DMS153 treated with DMSO at 0.1 percent for 48 hours (cell line): ENCODE measurements around the gene NRIP1.

Experiments
- DNase-seq: peaks from one replicate; lab custom pipeline; 2025; ENCODE audit not compliant: unreplicated experiment; lab: John Stamatoyannopoulos, UW

Gene NRIP1

GRCh38 chr21:15009837-15010363 lies 54.9 kb downstream of the NRIP1 start:
- no peak for DNase-seq

- no peak for DNase-seq
These were observed 57.0 kb downstream of the NRIP1 start for GRCh38 chr21:15007716-15008296.

DNA sequence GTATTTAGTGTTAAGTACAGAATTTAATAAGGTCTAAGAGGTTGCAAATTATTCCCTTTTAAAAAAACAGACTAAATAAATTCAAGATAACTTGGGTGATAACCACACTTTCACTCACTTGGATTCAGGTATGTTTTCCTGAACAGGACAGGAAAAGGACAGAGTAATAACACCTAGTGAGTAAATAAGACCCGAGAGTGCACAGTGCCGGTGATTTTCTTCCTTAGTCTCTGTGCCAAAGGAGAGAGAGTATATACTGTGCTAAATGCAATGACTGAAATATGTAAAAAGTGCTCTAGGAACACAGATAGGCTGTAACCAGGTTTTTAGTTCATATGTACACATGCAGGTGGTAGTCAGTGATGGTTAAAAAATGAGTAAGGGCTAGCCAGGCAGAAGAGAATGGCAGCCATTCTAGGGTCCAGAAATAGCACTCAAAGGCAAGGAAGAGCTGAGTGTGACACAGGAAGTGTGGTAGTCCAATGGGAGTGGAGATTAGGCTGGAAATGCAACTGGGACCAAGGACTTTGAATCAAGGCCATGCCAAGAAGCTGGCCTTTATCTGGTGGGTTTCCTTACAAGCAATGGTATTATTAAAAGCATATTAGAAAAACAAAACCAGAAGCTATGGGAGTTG lies 58.1 kb downstream of the NRIP1 start:
- no peak for DNase-seq

DNA sequence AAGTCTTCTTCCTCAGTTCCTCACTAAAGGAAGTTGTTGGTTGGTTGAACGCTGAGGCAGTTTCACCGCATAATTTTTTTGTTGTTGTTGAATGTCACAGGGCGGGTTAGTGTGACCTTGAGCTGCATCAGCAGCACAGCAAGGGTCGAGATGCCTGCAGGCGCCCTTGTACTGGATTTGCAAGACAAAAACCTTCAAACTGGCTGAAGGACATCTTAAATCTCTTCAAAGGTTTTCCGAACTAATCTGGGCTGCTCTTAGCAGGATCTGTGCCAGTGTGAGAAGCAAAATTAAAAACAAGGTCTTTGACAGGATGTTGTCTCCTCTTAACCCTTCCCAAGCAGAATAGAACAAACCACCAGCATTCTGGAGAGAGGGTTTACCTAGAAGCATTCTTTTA lies 59.4 kb downstream of the NRIP1 start:
- no peak for DNase-seq

GRCh38 chr21:15004721-15005370 lies 60.0 kb downstream of the NRIP1 start:
- no peak for DNase-seq

DNA sequence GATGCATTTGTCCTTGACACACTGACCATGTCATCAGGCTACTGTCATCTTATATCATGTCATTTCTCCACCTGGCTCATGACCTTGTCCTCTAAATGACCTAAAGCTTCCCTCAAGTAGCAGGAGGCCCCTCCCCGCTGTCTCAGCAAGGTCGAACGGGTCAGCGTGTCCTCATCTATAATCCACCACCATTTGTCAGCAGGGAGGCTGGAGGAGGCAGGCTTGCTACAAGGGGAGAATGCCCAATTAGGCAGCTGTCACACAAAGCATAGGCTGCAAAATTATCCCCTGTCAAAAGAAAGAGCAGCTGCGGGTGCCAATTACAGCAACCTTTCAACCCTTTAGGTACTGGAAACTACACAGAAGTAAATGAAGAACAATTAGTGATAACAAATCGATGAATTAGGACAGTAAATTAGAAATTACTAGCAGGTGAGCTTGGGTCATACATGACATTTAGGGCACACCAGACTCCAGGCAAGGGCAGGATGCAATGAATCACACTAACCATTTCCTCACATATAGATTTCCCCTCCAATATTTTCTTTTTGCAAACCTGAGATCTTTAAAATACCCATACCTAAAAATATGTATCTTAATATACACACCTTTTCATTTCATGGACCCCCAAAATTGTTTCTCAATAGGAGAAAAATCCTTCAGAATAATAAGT lies 61.2 kb downstream of the NRIP1 start:
- DNase-seq: no peak

DNA sequence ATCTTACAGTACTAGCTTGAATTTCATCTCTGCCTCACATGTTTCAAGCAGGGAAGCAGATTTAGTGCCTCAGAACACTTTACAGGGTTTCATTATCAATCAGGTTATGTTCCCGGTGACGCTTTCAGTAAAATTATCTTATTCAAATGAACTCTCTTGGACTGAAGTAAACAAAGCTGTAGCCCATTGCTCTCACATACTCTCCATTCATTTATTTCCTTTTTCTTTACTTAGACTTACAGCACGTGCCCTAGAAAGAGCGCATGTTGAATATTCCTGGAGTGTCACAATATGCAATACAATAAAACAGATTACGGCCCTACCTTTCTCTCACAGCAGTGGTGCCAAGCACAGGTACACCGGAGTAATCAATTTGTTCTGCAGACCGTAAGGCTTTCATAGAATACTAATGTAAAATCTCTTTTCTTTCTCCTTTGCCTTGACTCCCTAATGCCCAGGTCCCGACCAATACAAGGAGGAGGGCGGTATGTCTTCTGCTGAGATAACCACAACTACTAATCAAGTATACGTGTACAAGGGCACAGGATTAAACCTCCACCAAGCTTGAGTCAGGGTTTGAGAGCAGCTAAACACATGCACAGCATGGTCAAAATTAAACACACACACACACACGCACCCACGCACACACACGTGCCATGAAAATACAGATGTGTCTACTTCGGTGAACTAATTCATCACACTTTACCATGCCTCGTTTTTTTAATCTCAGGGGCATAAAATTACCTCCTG lies 62.8 kb downstream of the NRIP1 start:
- no peak for DNase-seq

DNA sequence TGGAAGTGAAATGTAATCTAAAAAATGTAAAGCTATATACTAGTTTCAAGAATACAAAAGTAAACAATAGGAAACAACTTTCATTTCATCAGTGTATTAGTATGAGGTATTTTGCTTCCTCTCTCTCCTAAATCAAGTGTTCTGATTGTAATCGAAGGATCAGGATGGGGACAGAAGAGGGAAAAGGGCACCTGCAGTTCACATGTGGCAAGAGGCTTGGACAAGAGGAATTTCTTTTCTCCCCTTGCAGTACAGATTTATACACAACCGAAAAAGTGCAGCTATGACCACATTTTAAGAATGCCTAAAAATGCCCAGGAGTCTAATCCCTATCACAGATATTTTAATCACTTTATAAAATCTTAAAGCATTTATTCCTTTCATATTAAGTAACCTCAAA lies 63.7 kb downstream of the NRIP1 start:
- no peak for DNase-seq

- DNase-seq: no peak
These were observed 64.7 kb downstream of the NRIP1 start for GRCh38 chr21:15000081-15000480.

DNA sequence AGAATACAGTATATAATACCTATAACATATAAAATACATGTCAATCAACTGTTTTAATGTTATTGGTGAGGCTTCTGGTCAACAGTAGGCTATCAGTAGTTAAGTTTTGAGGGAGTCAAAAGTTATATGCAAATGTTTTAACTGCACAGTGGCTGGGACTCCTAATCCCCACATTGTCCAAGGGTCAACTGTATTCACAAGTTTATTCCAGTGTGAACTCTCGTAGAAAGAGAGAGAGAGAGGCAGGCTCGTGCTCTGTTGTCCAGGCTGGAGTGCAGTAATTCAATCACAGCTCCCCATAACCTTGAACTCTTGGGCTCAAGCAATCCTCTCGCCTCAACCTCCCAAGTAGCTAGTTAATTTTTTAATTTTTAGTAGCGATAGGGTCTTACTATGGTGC lies 66.0 kb downstream of the NRIP1 start:
- DNase-seq: no peak

GRCh38 chr21:14998336-14998735 lies 66.5 kb downstream of the NRIP1 start:
- no peak for DNase-seq

DNA sequence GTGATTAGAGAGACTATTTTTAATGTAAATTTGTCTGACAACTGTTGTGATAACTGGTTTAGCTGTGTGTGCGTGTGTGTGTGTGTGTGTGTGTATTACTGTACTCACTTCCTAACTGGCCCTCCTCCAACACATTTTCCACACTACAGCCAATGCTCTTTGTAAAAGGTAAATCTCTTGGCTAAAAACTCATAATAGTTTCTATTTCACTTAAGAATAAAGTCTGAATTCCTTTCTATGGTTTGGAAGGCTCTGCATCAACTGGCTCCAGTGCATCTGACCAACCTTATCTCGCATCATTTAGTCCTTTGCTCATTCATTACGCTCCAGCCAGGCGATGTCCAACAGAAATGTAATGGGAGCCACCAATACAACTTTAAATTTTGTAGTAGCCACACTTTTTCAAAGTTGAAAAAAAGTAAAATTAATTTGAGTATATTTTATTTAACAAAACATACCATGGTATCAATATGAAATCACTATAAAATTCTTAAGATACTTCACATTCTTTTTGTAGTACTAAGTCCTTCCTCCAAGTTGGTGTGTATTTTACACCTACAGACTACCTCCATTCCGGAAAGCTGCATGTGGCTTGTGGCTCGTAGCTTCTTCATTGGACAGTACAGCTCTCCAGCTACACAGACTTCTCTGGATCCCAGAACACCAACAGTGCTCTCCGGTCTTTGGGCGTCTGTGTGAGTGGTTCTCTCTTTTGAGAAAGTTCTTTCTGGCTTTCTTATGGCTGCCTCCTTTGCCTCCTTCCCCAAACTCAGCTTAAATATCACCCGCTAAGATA lies 68.9 kb downstream of the NRIP1 start:
- DNase-seq: no peak

GRCh38 chr21:14995226-14995625 lies 69.6 kb downstream of the NRIP1 start:
- DNase-seq: no peak

DNA sequence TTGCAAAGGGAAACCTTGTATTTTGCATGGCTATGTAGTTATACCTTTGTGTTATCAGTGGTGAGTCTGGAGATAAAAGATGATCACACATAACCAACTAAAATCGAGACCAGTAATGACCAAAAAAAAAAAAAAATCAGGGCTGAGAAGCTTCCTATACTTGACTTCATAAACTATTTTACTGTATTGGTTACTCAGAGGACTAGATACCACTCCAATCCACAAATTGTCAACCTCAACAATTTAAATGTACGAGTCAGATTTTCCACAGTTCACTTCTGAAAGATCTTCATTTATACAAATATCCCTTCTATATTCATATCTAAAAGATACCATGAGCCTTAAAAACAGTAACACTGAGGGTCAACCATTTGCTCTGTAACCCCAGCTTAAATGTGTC lies 71.7 kb downstream of the NRIP1 start:
- DNase-seq: no peak

GRCh38 chr21:14991957-14992356 lies 72.8 kb downstream of the NRIP1 start:
- no peak for DNase-seq

GRCh38 chr21:14989359-14989758 lies 75.4 kb downstream of the NRIP1 start:
- no peak for DNase-seq

- no peak for DNase-seq
These were observed 76.0 kb downstream of the NRIP1 start for GRCh38 chr21:14988760-14989159.

GRCh38 chr21:14987370-14988170 lies 77.2 kb downstream of the NRIP1 start:
- DNase-seq: no peak

- no peak for DNase-seq
These were observed 79.5 kb downstream of the NRIP1 start for GRCh38 chr21:14985306-14985705.

- no peak for DNase-seq
These were observed 82.5 kb downstream of the NRIP1 start for GRCh38 chr21:14982336-14982735.
